KBM-7 (cell line): ENCODE results near the gene C2orf69.
"Not testable (repeated sequence)": the region's sequence is repeated elsewhere in the genome, so short reads cannot be mapped to it uniquely, and the experiment has no call there.

Experiments used
- DNase-seq: peaks from one replicate; pipeline ENCODE4 v3.0.0-alpha.2; 2015
- in situ Hi-C: fragments of 300-500 bp; cut with MboI; formaldehyde crosslinking; loops from 2 replicates; pipeline ENCODE4 v1.14.3; 2020; ENCODE audit warnings: low sequenced_read_pairs, low pct_unique_long_range_greater_than_20kb, mixed read lengths

Gene C2orf69

GRCh38 chr2:199911877-199912161 is 726 bp downstream of the C2orf69 start:
- in situ Hi-C loops, result no loop called here
- DNase-seq, result no peak

- in situ Hi-C loops, DNase-seq: not testable (repeated sequence)
Observed at GRCh38 chr2:199912553-199913114, 1.5 kb downstream of the C2orf69 start.

DNA sequence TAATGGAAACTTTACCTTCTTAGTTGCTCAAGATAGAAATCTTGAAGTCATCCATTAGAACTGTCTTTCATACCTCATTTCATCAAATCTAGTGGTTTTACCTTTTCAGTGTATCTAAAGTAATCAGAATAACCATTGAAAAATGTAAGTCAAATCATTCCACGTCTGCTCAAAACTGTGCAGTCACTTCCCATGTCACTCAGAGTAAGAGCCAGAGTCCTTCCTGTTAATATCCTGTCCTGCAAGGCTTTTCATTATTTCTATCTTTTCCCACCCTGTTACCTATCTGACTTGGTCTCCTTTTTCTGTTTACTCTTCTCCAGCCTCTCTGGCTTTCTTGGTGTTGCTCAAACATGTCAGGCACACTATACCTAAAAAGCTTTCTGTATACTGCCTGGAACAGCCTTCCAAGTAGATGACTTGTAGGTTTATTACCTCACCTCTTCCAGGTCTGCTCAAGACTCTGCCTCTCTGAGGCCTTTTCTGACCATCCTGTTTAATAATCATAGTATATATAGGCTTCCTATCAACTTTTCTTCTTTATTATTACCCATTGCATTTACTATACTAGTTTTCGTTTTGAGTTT is 3.4 kb downstream of the C2orf69 start:
- in situ Hi-C loops, result no loop called here
- no peak for DNase-seq

- in situ Hi-C loops, result no loop called here
- DNase-seq, result no peak
Observed at GRCh38 chr2:199916980-199917379, 5.9 kb downstream of the C2orf69 start.

GRCh38 chr2:199922856-199923255 is 11.8 kb downstream of the C2orf69 start:
- DNase-seq, result no peak
- in situ Hi-C loops, result no loop called here

- no peak for DNase-seq
- in situ Hi-C loops, result no loop called here
Observed at GRCh38 chr2:199923924-199924323, 12.8 kb downstream of the C2orf69 start.

DNA sequence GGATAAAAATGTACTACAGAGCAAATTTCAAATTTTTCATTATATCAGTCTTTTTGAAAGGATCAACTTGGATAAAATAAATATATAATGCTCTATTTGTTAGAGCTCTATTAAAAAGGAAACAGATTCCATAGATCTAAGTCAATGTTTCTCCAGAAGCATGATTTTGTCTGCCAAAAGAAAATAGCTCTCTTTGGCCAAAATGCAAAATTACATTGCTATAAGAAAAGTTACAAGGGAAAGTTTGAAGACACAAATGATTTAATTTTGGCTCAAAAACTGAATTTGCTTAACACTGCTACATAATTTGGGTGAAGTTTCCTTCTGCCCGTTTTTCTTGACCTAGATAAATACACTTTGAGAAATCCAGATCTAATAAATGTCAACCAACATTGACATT is 15.7 kb downstream of the C2orf69 start:
- no peak for DNase-seq
- in situ Hi-C loops, result no loop called here

GRCh38 chr2:199928226-199928625 is 17.1 kb downstream of the C2orf69 start:
- no peak for DNase-seq
- in situ Hi-C loops, result no loop called here

- DNase-seq, result no peak
- in situ Hi-C loops, result no loop called here
Observed at GRCh38 chr2:199928626-199929025, 17.5 kb downstream of the C2orf69 start.

DNA sequence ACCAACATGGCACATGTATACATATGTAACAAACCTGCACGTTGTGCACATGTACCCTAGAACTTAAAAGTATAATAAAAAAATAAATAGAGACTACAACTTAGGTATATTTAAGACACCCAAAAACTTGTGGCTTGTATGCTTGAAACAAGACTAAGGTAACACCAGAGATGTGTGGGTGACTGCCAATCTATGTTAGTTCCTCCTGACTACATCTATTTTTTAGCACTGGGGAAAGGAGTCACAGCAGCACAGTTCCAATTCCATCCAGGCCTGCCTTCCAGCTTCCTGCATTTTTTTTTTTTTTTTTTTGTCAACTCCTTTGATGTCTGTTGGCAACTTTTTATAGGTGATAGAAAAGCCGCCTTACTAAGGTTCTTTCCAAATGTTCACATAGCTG is 18.2 kb downstream of the C2orf69 start:
- DNase-seq, result no peak
- in situ Hi-C loops, result no loop called here

GRCh38 chr2:199932312-199932855 is 21.3 kb downstream of the C2orf69 start:
- in situ Hi-C loops, result no loop called here
- no peak for DNase-seq

- DNase-seq, result no peak
- in situ Hi-C loops, result no loop called here
Observed at GRCh38 chr2:199933466-199933865, 22.4 kb downstream of the C2orf69 start.

DNA sequence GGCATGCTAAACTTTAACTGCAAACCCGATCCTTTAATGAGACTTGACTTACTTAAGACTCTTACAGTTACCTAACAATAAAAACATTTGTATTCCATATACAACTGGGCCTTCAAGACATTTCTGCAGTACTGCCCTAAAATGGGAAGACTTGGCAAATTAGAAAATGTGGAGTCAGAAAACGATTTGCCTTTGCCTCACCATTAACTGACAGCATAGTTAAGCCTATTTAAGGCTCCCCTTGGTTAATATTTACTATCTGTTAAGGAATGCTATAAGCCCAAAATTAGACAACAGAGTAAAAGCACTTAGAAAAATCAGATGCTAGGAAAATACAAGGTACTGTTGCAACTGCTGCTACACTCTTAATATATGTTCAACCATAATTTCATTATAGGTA is 25.5 kb downstream of the C2orf69 start:
- no peak for DNase-seq
- in situ Hi-C loops, result no loop called here

GRCh38 chr2:199940373-199940772 is 29.3 kb downstream of the C2orf69 start:
- peak; percentile 68 for DNase-seq
- in situ Hi-C loops, result no loop called here

DNA sequence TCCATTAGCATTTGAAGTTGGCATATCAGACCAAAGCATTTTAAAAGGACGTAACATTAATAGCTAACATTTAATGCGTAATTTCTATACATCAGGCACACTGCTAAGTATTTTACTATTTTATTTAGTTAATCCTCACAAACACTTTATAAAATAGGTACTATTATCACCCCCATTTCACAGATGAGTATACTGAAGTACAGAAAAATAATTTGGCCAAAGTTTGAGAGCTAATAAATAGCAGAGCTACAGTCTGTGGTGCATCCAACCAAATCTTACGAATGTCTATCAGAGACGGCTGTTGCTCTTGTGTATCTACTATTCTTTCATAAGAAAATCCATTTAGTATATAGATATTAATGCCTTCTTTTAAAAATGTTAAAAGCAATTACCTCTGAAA is 32.3 kb downstream of the C2orf69 start:
- in situ Hi-C loops, result no loop called here
- no peak for DNase-seq

DNA sequence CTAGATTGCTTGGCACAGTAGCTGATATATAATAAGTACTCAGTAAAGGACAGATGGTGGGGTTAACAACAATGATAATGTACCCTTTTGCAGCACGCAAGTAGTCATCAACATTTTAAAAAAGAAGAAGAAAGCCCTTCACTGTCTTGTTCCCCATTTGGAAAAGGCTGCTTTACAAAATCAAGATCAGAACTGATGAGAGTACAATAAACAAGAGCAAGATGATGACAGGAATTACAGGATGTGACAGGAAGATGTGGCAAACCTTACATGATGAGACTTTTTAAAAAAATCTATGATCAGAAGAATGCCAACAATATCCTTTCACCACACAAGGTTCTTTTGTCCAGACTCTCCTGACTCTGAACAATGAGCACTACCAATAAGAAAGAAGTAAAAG is 35.1 kb downstream of the C2orf69 start:
- in situ Hi-C loops, result no loop called here
- no peak for DNase-seq

- in situ Hi-C loops, result no loop called here
- no peak for DNase-seq
Observed at GRCh38 chr2:199946836-199947235, 35.7 kb downstream of the C2orf69 start.

DNA sequence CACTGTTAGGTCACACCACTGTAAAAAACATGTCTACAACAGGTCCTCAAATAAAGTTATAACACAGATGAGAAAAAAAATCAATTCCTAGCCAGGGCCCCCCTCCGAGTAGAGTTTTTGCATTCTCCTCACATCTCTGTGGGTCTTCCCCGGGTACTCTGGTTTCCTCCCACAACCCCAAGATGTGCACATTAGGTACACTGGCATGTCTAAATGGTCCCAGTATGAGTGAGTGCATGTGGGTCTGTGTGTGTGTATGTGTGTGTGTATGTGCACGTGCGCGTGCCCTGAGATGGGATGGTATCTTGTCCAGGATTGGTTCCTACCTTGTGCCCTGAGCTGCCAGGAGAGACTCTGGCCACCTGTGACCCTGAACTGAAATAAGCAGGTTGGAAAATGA is 39.3 kb downstream of the C2orf69 start:
- DNase-seq, result no peak
- in situ Hi-C loops, result no loop called here

- in situ Hi-C loops, result no loop called here
- no peak for DNase-seq
Observed at GRCh38 chr2:199951023-199951422, 39.9 kb downstream of the C2orf69 start.

DNA sequence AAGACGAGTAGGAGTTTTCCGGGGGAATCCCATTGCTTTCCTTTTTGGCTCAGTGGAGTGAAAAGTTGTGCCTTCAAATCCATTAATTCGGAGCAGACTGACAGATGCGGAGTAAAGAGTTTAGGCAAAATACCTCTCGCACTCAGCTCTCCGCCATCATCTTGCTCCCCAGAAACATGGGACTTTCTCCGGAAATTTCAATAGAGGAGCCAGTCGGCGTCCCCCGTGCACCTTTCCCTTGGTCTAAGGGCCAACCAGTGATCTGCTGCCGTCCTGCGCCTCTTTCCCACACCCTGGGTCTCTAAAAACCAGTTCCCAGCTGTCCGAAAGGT is 43.9 kb downstream of the C2orf69 start:
- in situ Hi-C loops, result no loop called here
- no peak for DNase-seq

GRCh38 chr2:199955339-199956061 is 44.4 kb downstream of the C2orf69 start, which contains the start of the genes MAIP1 and TYW5:
Gene MAIP1, plus strand, starts transcription at chr2:199955582. Its CDS starts 217 bp downstream, at chr2:199955799.
Gene TYW5, minus strand, starts transcription at chr2:199955491. Its CDS starts 21 bp downstream, at chr2:199955470.
- DNase-seq, result peak; percentile 89
- in situ Hi-C loops, result no loop called here
